ENCODE data around the gene ADD1. TPM values are rescaled to one million over a fixed set of nuclear protein-coding genes. Genes with fewer than 3 reads are reported as not detected.

Gene ADD1
- total and polyA plus RNA-seq, 2 of the 13 experiments (the other 11 are each of a cell fraction or from before 2014, with no cell fraction given), result 73.9 to 122 TPM

DNA sequence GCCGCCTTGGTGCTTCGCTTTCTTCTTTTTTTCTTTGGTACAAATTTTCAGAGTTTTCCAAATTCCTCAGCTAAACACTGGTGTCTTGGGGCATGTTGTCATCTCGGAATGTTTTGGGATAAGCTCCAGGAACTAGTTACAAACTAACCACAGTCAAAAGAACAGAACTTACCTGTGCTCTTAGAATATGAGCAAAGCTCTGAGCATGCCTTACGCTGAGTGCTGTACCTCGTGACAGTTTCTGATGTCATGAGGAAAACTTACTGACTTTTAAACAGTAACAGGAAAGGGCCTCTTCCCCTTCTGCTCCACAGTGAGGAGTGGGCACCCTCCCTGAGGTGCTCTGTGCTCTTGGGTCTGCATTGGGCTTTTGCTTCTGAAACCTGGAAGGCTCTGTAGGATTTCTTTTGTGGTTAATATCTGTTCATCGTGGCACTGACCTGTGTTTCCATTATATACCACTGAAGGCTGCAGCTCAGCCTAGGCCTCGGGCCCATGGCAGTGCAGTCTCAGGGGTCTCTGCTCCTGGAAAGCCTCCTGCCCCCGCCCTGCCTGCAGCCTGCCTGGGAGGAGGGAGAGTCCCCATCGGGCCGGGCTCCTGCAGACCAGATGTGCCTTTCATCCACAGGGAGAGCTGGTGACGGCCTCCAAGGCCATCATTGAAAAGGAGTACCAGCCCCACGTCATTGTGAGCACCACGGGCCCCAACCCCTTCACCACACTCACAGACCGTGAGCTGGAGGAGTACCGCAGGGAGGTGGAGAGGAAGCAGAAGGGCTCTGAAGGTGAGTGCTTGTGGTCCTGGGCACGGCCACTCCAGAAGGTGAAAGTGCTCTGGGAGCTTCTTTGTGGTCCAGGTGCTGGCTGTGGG, 70.8 kb downstream of the ADD1 start:
- ATAC-seq (no peak; the same call in 2 of the 3 replicates), DNase-seq (ENCODE audit: low spot score) (no peak), FAIRE-seq (no peak)
- no peak overlapping the region for H3K4me2 ChIP-seq (ENCODE audit: low read depth, low read length)
- no TSS peak for BruUV-seq (replicated peaks)
- no peaks in the 10 kb centered on the region for H3K79me2 ChIP-seq (ENCODE audit: insufficient read depth, low read length)
- no peak overlapping the region for H2AFZ ChIP-seq (ENCODE audit: low read length)
- in situ Hi-C loops (cut with HindIII; ENCODE audit: extremely low pct_ligation_motif_present, low pct_unique_long_range_greater_than_20kb) (no loop called here), intact Hi-C loops (cut with micrococcal nuclease; ENCODE audit: unreplicated experiment) (loop anchor here (1.0 kb wide), 1 partner anchor 25 kb away; no protein-coding TSS in a partner anchor)
- no peaks in the 10 kb centered on the region for H3K27me3 ChIP-seq (ENCODE audit: control insufficient read depth in 1 of 2, insufficient read depth in 2 of 2, low read length in 2 of 2)
- peaks cover 13 to 51% of the 10 kb centered on the region in 2 experiments for H3K36me3 ChIP-seq (replicated peaks in 1 of 2; ENCODE audit: control insufficient read depth in 1 of 2, insufficient read depth in 2 of 2, low read length in 2 of 2)
- H3K9ac ChIP-seq (ENCODE audit: insufficient read depth, low read depth, low read length), result no peak overlapping the region
- no peaks in the 10 kb centered on the region for H3K9me3 ChIP-seq (ENCODE audit: low read length)
- H3K27ac ChIP-seq (ENCODE audit: extremely low read length, insufficient read depth, low read length), result no peak overlapping the region
- POLR2A ChIA-PET, result no interaction called here
- TF ChIP-seq, protein P1, sequence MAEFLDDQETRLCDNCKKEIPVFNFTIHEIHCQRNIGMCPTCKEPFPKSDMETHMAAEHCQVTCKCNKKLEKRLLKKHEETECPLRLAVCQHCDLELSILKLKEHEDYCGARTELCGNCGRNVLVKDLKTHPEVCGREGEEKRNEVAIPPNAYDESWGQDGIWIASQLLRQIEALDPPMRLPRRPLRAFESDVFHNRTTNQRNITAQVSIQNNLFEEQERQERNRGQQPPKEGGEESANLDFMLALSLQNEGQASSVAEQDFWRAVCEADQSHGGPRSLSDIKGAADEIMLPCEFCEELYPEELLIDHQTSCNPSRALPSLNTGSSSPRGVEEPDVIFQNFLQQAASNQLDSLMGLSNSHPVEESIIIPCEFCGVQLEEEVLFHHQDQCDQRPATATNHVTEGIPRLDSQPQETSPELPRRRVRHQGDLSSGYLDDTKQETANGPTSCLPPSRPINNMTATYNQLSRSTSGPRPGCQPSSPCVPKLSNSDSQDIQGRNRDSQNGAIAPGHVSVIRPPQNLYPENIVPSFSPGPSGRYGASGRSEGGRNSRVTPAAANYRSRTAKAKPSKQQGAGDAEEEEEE (CRISPR knock-in tag; IDR thresholded peaks at IDR 0.05; ENCODE audit: borderline replicate concordance), result no peak
- TF ChIP-seq, protein P2, sequence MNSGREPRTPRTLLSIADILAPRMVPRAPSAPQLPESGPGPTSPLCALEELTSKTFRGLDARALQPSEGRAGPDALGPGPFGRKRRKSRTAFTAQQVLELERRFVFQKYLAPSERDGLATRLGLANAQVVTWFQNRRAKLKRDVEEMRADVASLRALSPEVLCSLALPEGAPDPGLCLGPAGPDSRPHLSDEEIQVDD (CRISPR knock-in tag; IDR thresholded peaks at IDR 0.05; ENCODE audit: borderline replicate concordance), result no peak
- TF ChIP-seq RFX3 (CRISPR knock-in tag; IDR thresholded peaks at IDR 0.05), result no peak
- TF ChIP-seq, protein P3, sequence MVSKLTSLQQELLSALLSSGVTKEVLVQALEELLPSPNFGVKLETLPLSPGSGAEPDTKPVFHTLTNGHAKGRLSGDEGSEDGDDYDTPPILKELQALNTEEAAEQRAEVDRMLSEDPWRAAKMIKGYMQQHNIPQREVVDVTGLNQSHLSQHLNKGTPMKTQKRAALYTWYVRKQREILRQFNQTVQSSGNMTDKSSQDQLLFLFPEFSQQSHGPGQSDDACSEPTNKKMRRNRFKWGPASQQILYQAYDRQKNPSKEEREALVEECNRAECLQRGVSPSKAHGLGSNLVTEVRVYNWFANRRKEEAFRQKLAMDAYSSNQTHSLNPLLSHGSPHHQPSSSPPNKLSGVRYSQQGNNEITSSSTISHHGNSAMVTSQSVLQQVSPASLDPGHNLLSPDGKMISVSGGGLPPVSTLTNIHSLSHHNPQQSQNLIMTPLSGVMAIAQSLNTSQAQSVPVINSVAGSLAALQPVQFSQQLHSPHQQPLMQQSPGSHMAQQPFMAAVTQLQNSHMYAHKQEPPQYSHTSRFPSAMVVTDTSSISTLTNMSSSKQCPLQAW (CRISPR knock-in tag; IDR thresholded peaks at IDR 0.05), result no peak
- TF ChIP-seq, protein P4, sequence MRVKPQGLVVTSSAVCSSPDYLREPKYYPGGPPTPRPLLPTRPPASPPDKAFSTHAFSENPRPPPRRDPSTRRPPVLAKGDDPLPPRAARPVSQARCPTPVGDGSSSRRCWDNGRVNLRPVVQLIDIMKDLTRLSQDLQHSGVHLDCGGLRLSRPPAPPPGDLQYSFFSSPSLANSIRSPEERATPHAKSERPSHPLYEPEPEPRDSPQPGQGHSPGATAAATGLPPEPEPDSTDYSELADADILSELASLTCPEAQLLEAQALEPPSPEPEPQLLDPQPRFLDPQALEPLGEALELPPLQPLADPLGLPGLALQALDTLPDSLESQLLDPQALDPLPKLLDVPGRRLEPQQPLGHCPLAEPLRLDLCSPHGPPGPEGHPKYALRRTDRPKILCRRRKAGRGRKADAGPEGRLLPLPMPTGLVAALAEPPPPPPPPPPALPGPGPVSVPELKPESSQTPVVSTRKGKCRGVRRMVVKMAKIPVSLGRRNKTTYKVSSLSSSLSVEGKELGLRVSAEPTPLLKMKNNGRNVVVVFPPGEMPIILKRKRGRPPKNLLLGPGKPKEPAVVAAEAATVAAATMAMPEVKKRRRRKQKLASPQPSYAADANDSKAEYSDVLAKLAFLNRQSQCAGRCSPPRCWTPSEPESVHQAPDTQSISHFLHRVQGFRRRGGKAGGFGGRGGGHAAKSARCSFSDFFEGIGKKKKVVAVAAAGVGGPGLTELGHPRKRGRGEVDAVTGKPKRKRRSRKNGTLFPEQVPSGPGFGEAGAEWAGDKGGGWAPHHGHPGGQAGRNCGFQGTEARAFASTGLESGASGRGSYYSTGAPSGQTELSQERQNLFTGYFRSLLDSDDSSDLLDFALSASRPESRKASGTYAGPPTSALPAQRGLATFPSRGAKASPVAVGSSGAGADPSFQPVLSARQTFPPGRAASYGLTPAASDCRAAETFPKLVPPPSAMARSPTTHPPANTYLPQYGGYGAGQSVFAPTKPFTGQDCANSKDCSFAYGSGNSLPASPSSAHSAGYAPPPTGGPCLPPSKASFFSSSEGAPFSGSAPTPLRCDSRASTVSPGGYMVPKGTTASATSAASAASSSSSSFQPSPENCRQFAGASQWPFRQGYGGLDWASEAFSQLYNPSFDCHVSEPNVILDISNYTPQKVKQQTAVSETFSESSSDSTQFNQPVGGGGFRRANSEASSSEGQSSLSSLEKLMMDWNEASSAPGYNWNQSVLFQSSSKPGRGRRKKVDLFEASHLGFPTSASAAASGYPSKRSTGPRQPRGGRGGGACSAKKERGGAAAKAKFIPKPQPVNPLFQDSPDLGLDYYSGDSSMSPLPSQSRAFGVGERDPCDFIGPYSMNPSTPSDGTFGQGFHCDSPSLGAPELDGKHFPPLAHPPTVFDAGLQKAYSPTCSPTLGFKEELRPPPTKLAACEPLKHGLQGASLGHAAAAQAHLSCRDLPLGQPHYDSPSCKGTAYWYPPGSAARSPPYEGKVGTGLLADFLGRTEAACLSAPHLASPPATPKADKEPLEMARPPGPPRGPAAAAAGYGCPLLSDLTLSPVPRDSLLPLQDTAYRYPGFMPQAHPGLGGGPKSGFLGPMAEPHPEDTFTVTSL (CRISPR knock-in tag; IDR thresholded peaks at IDR 0.05; ENCODE audit: borderline replicate concordance), result no peak
- TF ChIP-seq MAZ (IDR thresholded peaks at IDR 0.05; ENCODE audit: borderline replicate concordance, low read depth, low read length), result no peak
- no peak for TF ChIP-seq MAZ (CRISPR knock-in tag; IDR thresholded peaks at IDR 0.05; ENCODE audit: low read depth)
- TF ChIP-seq CENPT (CRISPR knock-in tag; IDR thresholded peaks at IDR 0.05; ENCODE audit: low read depth), result no peak
- TF ChIP-seq ZNF878 (CRISPR knock-in tag; IDR thresholded peaks at IDR 0.05), result no peak
- TF ChIP-seq ZNF550 (CRISPR knock-in tag; IDR thresholded peaks at IDR 0.05; ENCODE audit: borderline replicate concordance), result no peak
- no peak overlapping the region for H3K4me3 ChIP-seq (replicated peaks in 1 of 3; ENCODE audit: insufficient read depth in 1 of 3, low read depth in 2 of 3, low read length in 3 of 3)
- 92% methylated on average over 14 of the region's 16 CpGs for WGBS (ENCODE audit: low lambda C conversion rate)
- H4K20me1 ChIP-seq (ENCODE audit: insufficient read depth, low read length), result peaks cover 4% of the 10 kb centered on the region; the same call in 1 of the 2 replicates
- H3K4me1 ChIP-seq (ENCODE audit: insufficient read depth, low read length), result no peaks in the 10 kb centered on the region
- CTCF ChIA-PET (ENCODE audit: low intra/inter-chr PET ratio, low total read pairs), result no interaction called here
